Left ventricle myocardium inferior (tissue), 1 donor: Measurements from ENCODE around the gene ABLIM2. TPM values are rescaled to one million over a fixed set of nuclear protein-coding genes. Genes with fewer than 3 reads are reported as not detected.

Source experiments
- DNase-seq: peaks from one replicate; pipeline ENCODE4 v3.0.0-alpha.2; 2020
- H3K27ac ChIP-seq: fragments of 200-600 bp; replicated peaks from 2 replicates; pipeline ENCODE4 v1.8.0; 2021
- H3K27me3 ChIP-seq: fragments of 200-600 bp; 2 replicates; pipeline ENCODE4 v1.8.0; 2021; ENCODE audit warnings: low read depth
- H3K36me3 ChIP-seq: fragments of 200-600 bp; 2 replicates; pipeline ENCODE4 v1.8.0; 2021
- H3K4me1 ChIP-seq: fragments of 200-600 bp; 2 replicates; pipeline ENCODE4 v1.8.0; 2021
- H3K4me3 ChIP-seq: fragments of 200-600 bp; 2 replicates; pipeline ENCODE4 v1.8.0; 2021; ENCODE audit warnings: mild to moderate bottlenecking, moderate library complexity
- H3K9me3 ChIP-seq: fragments of 200-600 bp; replicated peaks from 2 replicates; pipeline ENCODE4 v1.8.0; 2021
- CTCF ChIP-seq: fragments of 200-600 bp; IDR thresholded peaks from 2 replicates; pipeline ENCODE4 v1.8.0; 2021; ENCODE audit warnings: antibody characterized with exemption, mild to moderate bottlenecking, borderline replicate concordance
- intact Hi-C: fragments of 100-400 bp; cut with micrococcal nuclease; formaldehyde crosslinking; loops from one replicate; pipeline ENCODE4 v1.11.0; 2022
- total RNA-seq: library from RNA; stranded (reverse); fragmentation: NEBNext Ultra II Directional; extraction: Animal tissue kit (Norgen Biotek cat#: 25700); gene quantifications from one replicate; pipeline ENCODE4 v1.2.1, GENCODE V29; 2021
- donor health status: DM: no; HTN: yes; CAD: no; lungs with severe emphysema.

ABLIM2 gene
- total RNA-seq, 1 donor from 2014 or later: 43.5 TPM

DNA sequence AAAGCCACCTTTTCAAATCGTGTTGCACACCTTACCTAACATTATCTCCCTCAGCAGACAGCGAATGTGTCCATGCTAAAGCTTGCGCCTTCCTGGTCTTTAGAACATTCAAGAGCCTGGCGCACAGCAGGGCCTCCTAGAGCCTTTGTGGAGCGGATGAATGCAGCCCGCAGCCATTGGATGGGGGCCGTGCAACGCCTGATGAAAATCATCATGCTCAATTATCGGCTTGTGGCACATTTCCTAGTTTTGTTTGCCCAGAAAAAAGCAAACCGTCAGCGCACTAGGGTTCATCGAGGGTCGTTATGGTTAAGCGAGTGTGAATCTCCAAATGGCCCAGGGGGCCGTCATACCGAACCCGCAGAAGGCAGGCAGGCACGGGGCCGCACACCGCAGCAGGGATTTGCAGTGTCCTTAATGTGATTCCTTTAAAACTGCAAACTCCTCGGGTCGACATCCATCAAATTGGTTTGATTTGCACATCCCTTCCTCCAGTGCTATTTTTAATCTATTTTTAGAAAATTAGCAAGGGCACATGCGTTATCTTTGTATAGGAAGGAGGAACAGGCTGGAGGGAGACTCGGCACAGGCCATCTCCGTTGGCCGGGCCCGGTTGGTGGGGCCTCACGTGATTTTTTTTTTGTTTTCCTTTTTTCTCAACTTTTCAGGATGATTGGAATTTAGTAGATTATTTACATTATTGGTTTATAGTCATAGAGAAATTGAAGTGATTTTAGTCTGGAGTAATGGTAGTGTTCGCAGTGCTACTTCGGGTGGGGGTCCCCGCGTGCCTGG lies 53.1 kb downstream of the ABLIM2 start:
- no peaks in the 10 kb centered on the region for H3K36me3 ChIP-seq

DNA sequence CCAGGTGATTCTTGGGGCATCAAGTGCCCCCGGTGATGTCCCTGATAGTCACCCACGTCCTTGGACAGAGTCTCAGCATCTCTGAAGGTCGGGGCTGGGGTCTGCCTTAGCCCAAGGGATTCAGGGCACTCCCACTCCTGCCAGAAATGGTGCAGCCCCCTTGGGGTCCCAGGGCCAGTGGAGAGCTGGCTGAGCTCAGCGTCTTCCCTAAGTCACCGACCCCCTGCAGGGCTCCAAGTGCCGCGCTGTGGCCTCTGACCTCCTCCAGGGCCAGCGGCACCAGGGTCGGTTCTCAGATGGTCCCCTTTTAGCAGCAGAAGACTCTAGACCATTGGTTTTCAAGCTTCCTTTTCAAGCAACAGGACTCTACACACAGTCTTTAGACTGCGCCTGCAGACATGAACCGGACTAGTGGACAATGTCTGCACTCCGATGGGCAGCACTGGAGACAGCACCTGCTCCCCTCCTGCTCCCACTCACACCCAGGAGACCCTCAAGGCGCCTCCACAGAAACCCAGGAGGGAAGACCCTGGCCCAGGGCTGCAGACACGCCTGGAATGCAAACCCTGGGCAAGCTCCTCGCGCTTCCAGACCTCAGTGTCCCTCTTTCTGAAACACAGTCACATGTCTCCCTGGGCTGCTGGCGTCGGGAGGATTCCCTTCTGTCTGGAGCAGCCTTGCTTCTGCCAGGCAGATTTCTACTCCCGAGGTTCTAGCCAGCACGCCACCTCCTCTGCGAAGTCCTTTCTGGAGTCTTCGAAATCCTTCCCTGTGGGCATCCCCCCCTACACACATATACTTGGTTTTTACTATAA lies 53.9 kb downstream of the ABLIM2 start:
- Histone ChIP-seq H3K36me3 (no peaks in the 10 kb centered on the region), H3K4me1 (peaks cover 20% of the 10 kb centered on the region), H3K9me3 (no peaks in the 10 kb centered on the region), H3K27me3 (peaks cover 7% of the 10 kb centered on the region), H3K4me3 (no peak overlapping the region), H3K27ac (no peak overlapping the region)
- intact Hi-C loops: no loop called here
- TF ChIP-seq CTCF: no peak
- no peak for DNase-seq

More for the DNA sequence above, 53.1 kb downstream of the ABLIM2 start:
- no peak for DNase-seq
- Histone ChIP-seq H3K27me3 (peaks cover 7% of the 10 kb centered on the region), H3K9me3 (no peaks in the 10 kb centered on the region), H3K27ac (no peak overlapping the region), H3K4me1 (peaks cover 12% of the 10 kb centered on the region), H3K4me3 (no peak overlapping the region)
- TF ChIP-seq CTCF: no peak
- intact Hi-C loops: no loop called here

DNA sequence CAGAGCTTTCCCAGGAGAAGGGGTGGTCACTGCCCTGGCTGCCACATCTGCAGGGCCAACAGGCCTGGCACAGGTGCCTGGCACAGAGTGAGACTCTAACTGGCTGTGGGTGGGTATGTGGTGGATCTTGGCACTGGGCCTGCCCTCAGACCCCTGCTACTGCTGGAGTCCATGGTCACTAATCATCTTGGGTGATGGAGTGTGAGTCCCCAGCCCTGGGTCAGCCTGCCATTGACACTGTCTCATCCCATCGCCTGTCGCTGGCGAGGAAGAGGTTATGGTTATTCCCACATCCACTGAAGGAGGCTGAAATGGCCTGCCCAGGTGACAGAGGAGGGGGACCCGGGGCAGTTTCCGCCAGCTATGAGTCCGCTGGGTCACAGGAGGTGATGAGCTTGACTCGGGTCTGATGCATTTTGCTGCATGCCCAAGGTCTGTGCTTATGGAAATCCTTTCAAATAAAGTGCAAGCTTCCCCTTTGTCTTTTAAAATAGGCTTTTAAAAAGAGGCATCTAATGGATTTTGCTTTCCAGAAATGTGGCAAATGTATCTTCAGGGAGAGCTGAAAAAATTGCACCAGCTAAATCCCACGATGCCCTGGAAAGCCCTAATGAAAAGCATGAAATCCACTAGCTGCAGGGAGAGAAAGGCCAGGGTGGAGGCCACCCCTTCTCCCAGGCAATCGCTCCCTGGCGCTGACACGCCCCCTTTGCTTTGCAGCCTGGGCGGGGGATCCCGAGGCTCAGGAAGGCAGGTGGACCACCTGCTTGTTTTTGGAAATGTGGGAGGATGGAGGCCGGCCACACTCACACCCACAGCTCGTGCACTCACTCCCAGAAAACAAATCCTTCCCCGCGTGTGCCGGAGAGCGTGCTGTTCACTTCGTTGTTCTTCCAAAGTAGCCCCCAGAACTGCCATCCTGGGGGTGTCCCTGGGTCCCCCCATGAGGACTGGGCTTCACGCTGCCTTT lies 54.9 kb downstream of the ABLIM2 start:
- DNase-seq: no peak
- peaks cover 7% of the 10 kb centered on the region for H3K27me3 ChIP-seq
- H3K4me3 ChIP-seq: no peak overlapping the region
- H3K27ac ChIP-seq: no peak overlapping the region
- TF ChIP-seq CTCF: no peak
- no peaks in the 10 kb centered on the region for H3K36me3 ChIP-seq
- intact Hi-C loops: no loop called here
- H3K4me1 ChIP-seq: peaks cover 27% of the 10 kb centered on the region
- H3K9me3 ChIP-seq: no peaks in the 10 kb centered on the region

- DNase-seq: no peak
- H3K27ac ChIP-seq: no peak overlapping the region
Measured at GRCh38 chr4:8102831-8103230, 55.8 kb downstream of the ABLIM2 start.

More at GRCh38 chr4:8102831-8103230, 55.8 kb downstream of the ABLIM2 start:
- Histone ChIP-seq H3K4me1 (peaks cover 27% of the 10 kb centered on the region), H3K27me3 (peaks cover 7% of the 10 kb centered on the region), H3K9me3 (no peaks in the 10 kb centered on the region), H3K4me3 (no peak overlapping the region), H3K36me3 (no peaks in the 10 kb centered on the region)
- intact Hi-C loops: no loop called here
- no peak for TF ChIP-seq CTCF
